ENCODE results near the gene LARGE1.

The LARGE1 gene

DNA sequence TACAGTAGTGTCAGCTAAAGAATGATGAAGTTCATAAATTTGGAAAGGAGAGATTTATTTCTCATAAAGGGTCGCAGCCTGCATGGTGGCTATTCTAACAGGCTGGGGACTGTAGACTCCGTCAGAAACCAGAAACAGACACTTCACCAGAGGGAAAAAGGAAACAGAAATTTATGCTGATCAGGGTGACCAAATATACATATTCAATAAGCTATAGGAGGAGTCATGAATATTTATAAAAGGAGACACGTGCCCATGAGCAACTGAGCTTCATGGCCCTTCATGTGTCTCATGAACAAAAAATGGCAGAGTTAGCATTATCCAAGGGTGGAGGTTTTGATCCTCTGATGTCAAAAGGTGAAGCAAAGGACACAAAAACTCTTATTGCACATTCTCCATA lies 392.1 kb downstream of the LARGE1 start:
- no peak for DNase-seq

DNA sequence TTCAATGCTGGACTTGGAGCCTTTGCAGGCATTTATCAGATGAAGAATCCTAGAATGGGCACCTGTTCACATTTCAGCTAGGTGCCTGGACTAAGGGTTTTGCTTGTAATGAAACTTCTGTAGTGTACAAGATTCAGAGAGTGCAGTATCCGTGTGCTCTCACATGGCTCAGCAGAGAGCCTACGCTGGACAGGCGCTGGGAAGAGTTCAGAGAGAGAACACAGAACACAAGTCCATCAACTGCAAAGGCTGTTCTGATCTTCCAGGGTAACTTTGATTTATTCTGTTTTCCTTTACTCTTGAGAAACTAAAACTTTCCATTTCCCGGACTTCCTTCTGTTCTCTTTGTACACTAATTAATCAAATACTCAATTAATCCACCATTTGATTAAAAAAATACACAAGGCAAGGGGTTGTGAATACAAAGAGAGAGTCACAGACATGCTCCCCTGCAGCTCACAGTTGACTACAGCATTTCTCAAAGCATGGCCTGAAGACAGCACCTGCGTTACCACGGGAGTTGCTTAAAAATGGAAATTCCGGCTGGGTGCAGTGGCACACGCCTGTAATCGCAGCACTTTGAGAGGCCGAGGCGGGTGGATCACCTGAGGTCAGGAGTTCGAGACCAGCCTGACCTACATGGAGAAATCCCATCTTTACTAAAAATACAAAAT lies 393.7 kb downstream of the LARGE1 start:
- no peak for DNase-seq

- DNase-seq: no peak
These were observed 395.6 kb downstream of the LARGE1 start for GRCh38 chr22:33524511-33525260.

- no peak for DNase-seq
These were observed 398.2 kb downstream of the LARGE1 start for GRCh38 chr22:33521879-33522665.

DNA sequence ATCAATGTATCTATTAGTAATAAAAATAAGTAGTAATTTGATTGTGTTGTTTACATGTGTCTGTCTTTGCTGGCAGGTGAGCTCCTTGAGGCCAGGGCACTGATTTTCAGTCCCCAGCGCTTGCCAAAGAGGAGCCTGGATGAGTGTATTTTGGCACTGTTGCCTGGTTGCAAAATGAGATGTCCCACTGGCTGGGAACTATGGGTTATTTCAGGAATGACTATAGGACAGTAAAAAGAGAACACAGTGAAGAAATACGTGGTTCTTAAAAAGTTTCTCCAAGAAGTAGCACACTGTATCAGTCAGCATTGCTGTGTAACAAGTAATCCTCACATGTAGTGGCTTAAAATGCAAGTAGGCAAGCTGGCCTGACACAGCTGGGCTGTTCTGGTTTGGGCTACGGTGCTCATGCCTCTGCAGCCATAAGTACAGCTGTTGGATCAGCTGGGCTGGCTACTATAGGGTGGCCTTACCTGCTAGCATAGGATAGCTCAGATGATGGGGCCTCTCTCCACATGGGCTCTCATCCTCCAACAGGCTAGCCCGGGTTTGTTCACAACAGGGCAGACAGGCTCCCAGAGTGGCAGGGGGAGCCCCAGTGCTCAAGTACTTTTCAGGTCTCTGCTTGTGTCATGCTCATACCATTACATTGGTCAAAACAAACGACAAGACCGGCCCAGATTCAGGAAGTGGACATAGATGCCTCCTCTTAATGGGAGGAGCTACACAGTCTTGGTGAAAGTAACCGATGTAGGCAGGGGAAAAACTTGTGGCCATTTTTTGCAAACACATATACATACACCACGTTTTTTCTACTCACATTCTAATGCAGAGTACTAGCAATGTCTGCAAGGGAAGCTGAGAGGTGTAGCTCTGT lies 399.1 kb downstream of the LARGE1 start:
- DNase-seq: no peak

DNA sequence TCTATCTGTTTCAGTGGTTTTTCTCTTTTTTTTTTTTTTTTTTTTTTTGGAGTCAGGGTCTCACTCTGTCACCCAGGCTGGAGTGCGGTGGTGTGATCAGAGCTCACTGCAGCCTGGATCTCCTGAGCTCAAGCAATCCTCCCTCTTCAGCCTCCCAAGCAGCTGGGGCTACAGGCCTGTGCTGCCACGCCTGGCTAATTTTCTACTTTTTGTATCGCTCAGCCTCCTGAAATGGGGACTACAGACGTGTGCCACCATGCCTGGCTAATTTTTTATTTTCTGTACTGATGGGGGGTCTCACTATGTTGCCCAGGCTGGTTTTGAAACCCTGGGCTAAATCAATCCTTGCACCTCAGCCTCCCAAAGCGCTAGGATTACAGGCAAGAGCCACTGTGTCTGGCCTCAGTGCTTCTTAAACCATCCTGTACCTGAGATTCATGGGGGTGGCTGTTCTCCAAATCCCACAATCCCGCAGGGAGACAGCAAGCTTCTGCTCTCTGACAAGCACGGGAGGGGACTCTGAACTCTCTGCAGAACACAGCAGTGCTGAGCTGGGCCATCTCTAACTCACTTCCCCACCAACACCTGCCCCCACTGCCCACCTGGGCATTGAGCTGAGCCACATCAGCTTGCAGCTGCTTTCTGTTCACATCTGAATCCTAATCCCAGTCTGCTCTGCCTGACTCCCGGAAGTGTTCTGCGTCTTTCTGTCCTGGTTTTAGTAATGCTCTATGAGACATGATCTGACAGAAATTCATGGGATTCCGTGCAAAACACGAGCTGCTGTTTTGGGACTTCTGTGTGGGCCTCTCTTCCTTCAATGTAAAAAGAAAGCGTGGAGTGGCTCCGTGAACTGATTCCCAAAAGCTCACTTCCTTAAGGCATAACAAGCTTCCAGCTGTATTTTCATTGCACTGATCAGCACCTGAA lies 400.0 kb downstream of the LARGE1 start:
- peak in 1 of 58 donors; percentile 8 for DNase-seq

DNA sequence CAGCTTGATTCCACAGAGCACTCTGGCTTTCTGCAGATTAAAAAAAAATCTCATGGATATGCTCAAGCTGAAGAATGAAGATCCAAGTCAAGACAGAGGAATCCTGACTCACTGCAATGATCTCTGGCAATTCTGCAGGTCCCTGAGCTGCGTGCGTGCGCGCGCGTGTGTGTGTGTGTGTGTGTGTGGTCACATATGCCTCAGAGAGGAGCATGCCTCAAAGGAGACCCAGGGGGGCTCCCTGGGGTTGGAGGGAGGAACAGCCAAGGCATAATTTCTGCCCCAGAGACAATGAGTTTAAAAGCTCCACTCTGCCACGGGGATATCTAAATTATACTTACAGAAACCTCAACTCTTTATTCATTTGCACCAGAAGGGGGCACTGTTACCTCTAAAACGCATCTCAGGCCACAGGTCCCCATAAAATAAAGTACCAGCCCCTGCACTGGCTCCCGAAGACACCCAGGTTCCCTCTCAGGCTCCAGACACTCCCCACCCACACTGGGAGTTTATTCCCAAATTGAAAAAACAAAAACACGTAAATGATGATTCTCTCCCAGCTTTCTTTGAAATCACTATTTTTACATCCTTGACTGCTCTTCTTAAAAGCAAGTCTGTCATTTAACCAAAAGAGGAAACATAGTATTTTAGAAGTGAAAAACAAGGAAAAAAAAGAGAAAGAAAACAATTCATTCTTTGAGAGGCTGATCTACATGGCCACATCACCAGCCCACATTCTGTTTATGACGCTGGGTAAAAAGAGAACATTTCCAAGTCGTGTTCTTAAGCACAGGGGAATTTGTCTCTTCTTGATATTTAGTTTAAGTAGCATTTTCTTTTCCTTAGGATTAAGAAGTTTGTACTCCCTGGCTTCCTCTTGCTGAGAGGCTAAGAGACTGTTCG lies 401.0 kb downstream of the LARGE1 start:
- DNase-seq: peak in 30 of 58 donors; percentile 2 to 70 (median 19)

DNA sequence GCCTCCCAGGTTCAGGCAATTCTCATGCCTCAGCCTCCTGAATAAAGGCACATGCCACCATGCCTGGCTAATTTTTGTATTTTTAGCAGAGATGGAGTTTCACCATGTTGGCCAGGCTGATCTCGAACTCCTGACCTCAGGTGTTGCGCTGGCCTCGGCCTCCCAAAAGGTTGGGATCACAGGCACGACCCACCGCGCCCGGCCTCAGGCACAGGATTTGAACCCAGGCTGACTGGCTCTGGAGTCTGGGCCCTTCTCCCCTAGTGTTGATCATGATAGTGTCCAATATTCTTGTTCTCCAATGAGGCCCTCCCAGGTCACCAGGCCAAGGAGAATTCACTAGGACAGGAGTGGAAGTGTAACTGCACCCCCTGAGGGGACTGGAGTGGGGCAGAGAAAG lies 401.9 kb downstream of the LARGE1 start:
- DNase-seq: no peak

GRCh38 chr22:33515795-33516194 lies 404.5 kb downstream of the LARGE1 start:
- peak in 4 of 58 donors; percentile 3 to 30 (median 6) for DNase-seq

GRCh38 chr22:33513388-33514338 lies 406.6 kb downstream of the LARGE1 start:
- DNase-seq: no peak

DNA sequence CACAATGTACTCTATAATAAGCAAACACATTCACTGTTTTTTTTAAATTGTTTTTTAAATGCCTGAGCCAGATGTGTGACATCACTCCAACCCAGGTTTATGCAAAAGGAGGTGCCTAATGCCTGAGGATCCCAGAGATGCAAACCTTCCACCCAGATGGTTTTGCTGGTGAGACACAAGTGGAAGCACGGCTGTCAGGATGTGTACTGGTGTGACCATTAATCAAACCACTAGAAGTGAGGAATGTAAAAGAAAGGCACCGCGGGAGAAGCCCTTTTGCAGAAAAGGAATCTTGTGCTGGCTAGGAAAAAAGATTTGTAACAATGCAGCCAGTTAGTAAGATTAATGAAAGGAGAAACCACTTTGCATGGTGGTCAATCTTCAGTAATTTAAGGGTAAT lies 407.4 kb downstream of the LARGE1 start:
- DNase-seq: no peak

GRCh38 chr22:33510429-33510904 lies 409.8 kb downstream of the LARGE1 start:
- DNase-seq: no peak

DNA sequence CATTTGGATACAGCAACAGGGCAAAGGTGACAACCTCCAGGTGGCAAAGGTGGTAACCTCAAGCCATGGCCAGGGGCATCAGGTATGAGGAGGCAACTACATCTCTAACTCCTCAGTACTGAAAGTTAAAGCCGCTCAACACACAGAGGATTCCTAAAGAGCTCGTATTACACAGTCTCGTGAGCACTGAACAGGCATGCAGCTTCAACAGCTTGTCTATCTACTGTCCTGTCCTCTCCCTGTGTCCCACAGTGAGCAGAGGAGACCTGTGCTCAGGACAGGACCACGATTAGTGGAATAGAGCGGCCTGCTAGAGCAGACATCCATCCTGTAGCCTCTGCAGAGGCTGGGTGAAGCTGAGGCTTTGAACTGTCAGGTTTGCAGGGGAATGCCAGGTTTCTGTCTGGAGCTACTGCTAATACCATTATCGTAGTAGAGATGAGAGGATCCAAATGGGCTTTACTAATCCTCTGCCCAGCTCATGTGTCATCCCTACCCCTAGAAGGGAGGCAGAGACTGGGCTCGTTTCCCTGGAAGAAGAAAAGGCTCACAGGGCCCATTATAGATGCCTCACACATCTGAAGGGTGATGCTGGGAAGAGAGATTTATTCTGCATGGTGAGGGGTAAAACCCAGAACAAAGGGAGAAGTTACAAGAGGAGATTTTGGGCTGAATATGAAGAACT lies 415.2 kb downstream of the LARGE1 start:
- DNase-seq: no peak

DNA sequence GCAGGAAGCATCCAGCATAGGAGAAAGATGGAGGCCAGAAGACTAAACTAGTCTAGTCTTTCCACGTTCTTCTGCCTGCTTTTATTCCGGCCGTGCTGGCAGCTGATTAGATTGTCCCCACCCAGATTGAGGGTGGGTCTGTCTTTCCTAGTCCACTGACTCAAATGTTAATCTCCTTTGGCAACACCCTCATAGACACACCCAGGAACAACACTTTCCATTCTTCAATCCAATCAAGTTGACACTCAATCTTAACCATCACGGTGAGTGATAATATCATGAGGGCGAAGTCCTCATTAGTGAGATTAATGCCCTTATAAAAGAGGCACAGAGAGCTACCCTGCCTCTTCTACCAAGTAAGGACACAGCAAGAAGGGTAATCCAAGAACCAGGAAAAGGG lies 424.2 kb downstream of the LARGE1 start:
- DNase-seq: no peak

DNA sequence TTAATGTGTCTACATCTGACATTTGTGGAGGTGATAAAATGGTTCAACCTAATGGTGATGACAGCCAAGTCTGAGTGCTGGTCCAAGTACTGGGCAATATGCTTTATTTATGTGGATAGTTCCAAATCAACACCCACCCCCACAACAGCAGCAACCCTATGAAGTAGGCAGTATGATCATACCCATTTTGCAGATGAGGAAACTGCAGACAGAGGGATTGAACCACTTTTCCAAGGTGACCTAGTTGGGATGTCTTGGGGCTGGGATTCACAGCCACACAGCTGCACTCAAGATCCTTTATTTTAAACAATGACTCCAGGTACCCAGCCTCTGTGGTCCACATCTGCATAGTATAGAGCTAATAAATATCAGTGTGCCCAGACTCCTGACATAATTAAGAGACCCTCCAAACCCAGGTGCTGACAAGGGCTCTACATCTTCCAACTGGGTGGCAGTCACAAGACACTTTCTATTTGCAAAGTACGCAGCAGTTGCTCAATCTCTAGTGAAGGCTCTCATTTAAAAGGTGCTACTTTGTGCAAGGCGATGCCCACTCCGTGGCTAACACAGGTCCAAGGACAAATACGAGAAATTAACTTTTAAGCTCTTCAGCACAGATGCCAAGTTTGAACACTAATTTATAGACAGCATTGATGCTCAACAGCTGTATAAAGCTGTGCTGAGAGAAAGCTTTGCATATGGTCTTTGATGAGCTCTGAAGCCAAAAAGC lies 426.6 kb downstream of the LARGE1 start:
- DNase-seq: no peak

GRCh38 chr22:33492210-33492651 lies 428.0 kb downstream of the LARGE1 start:
- peak in 1 of 58 donors; percentile 21 for DNase-seq

Measured in anterior cingulate cortex (tissue), 58 donors.